Calu3 (cell line): Measurements from ENCODE around the gene ASAP2. TPM values are rescaled to one million over a fixed set of nuclear protein-coding genes. Genes with fewer than 3 reads are reported as not detected.

Experiments used
- BruUV-seq: library from RNA; stranded (reverse); fragments of 400-500 nt; replicated peaks from 2 replicates; lab custom pipeline; 2021; lab: Mats Ljungman, UMichigan
- CTCF ChIA-PET: fragments of 300-600 bp; sonication (Branson Sonifier 250); formaldehyde crosslinking; loops from one replicate; lab custom pipeline; 2022; ENCODE audit warnings: antibody characterized with exemption; lab: Charles Lee
- DNase-seq: peaks from one replicate; pipeline ENCODE4 v3.0.0; 2022
- H3K27ac Mint-ChIP-seq: one replicate; pipeline ENCODE4 v1.8.0; 2022; ENCODE audit warnings: mixed read lengths; ENCODE audit not compliant: unreplicated experiment
- H3K27me3 Mint-ChIP-seq: one replicate; pipeline ENCODE4 v1.8.0; 2022; ENCODE audit warnings: mixed read lengths; ENCODE audit not compliant: unreplicated experiment
- H3K36me3 Mint-ChIP-seq: one replicate; pipeline ENCODE4 v1.8.0; 2022; ENCODE audit warnings: mild to moderate bottlenecking, moderate library complexity, mixed read lengths; ENCODE audit not compliant: insufficient read depth, unreplicated experiment
- H3K4me1 Mint-ChIP-seq: one replicate; pipeline ENCODE4 v1.8.0; 2022; ENCODE audit warnings: mild to moderate bottlenecking, low read depth, mixed read lengths; ENCODE audit not compliant: unreplicated experiment
- H3K4me3 Mint-ChIP-seq: one replicate; pipeline ENCODE4 v1.8.0; 2022; ENCODE audit warnings: mild to moderate bottlenecking, low read depth, moderate library complexity, mixed read lengths; ENCODE audit not compliant: unreplicated experiment
- H3K9me3 Mint-ChIP-seq: one replicate; pipeline ENCODE4 v1.8.0; 2022; ENCODE audit warnings: low read depth, mixed read lengths; ENCODE audit not compliant: unreplicated experiment
- intact Hi-C: fragments of 100-400 bp; cut with micrococcal nuclease; formaldehyde crosslinking; loops from one replicate; pipeline ENCODE4 v1.10.0; 2022; ENCODE audit not compliant: unreplicated experiment
- total RNA-seq: library from RNA; stranded (reverse); gene quantifications from 2 replicates; pipeline ENCODE4 v1.2.3, GENCODE V29; 2022
- TF ChIP-seq, protein P1 (sequence below): fragments of 200-600 bp; IDR thresholded peaks from one replicate; pipeline ENCODE4 v1.8.0; 2022; ENCODE audit warnings: antibody characterized with exemption; ENCODE audit not compliant: unreplicated experiment

ASAP2 gene
- total RNA-seq, 1 experiment from 2014 or later: 78.6 TPM

DNA sequence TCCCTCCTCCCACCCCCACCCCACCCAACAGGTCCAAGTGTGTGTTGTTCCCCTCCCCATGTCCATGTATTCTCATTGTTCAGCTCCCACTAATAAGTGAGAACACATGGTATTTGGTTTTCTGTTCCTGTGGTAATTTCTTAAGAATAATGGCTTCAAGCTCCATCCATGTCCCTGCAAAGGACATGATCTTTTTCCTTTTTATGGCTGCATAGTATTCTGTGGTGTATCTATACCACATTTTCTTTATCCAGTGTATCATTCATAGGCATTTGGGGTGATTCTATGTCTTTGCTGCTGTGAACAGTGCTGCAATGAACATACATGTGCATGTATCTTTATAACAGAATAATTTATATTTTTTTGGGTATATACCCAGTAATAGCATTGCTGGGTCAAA lies 12.3 kb upstream of the ASAP2 start:
- Mint-ChIP-seq H3K9me3 (no peaks in the 10 kb centered on the region), H3K36me3 (no peaks in the 10 kb centered on the region), H3K27me3 (no peaks in the 10 kb centered on the region), H3K4me3 (no peak overlapping the region), H3K27ac (no peak overlapping the region), H3K4me1 (peaks cover 18% of the 10 kb centered on the region)
- BruUV-seq: no TSS peak
- DNase-seq: no peak
- TF ChIP-seq, protein P1, sequence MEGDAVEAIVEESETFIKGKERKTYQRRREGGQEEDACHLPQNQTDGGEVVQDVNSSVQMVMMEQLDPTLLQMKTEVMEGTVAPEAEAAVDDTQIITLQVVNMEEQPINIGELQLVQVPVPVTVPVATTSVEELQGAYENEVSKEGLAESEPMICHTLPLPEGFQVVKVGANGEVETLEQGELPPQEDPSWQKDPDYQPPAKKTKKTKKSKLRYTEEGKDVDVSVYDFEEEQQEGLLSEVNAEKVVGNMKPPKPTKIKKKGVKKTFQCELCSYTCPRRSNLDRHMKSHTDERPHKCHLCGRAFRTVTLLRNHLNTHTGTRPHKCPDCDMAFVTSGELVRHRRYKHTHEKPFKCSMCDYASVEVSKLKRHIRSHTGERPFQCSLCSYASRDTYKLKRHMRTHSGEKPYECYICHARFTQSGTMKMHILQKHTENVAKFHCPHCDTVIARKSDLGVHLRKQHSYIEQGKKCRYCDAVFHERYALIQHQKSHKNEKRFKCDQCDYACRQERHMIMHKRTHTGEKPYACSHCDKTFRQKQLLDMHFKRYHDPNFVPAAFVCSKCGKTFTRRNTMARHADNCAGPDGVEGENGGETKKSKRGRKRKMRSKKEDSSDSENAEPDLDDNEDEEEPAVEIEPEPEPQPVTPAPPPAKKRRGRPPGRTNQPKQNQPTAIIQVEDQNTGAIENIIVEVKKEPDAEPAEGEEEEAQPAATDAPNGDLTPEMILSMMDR: no peak
- CTCF ChIA-PET: no interaction called here
- intact Hi-C loops: no loop called here

- no TSS peak for BruUV-seq
- Mint-ChIP-seq H3K4me3 (no peak overlapping the region), H3K27me3 (no peaks in the 10 kb centered on the region), H3K9me3 (no peaks in the 10 kb centered on the region), H3K27ac (no peak overlapping the region), H3K36me3 (no peaks in the 10 kb centered on the region), H3K4me1 (peaks cover 15% of the 10 kb centered on the region)
- TF ChIP-seq, protein P1: no peak
- intact Hi-C loops: no loop called here
- CTCF ChIA-PET: no interaction called here
- DNase-seq: no peak
Observed at GRCh38 chr2:9196637-9197036, 10.0 kb upstream of the ASAP2 start.

DNA sequence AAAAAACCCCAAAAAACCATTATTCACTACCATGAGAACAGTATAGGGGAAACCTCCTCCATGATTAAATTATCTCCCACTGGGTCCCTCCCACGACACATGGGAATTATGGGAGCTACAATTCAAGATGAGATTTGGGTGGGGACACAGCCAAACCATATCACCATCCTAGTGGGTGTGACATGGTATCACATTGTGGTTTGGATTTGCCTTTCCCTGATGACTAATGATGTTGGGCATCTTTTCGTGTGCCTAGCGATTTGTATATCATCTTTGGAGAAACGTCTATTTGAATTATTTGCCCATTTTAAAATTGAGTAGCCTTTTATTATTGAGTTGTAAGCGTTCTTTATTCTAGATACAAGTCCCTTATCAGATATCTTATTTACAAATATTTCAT lies 8.7 kb upstream of the ASAP2 start:
- no peaks in the 10 kb centered on the region for H3K36me3 Mint-ChIP-seq
- no peak overlapping the region for H3K27ac Mint-ChIP-seq
- no peaks in the 10 kb centered on the region for H3K9me3 Mint-ChIP-seq
- CTCF ChIA-PET: no interaction called here
- no peaks in the 10 kb centered on the region for H3K27me3 Mint-ChIP-seq
- H3K4me1 Mint-ChIP-seq: peaks cover 15% of the 10 kb centered on the region
- intact Hi-C loops: no loop called here
- BruUV-seq: no TSS peak
- H3K4me3 Mint-ChIP-seq: no peak overlapping the region
- TF ChIP-seq, protein P1: no peak
- no peak for DNase-seq

- DNase-seq: no peak
- Mint-ChIP-seq H3K36me3 (no peaks in the 10 kb centered on the region), H3K4me3 (no peak overlapping the region), H3K27me3 (no peaks in the 10 kb centered on the region), H3K27ac (no peak overlapping the region), H3K9me3 (no peaks in the 10 kb centered on the region), H3K4me1 (peaks cover 28% of the 10 kb centered on the region)
- TF ChIP-seq, protein P1: no peak
- intact Hi-C loops: no loop called here
- no TSS peak for BruUV-seq
- CTCF ChIA-PET: interaction anchor here (0.6 kb wide), 1 partner anchor 14 kb away, joined by 5 read pairs; no protein-coding TSS in a partner anchor
Observed at GRCh38 chr2:9199716-9200632, 6.6 kb upstream of the ASAP2 start.
